ENCODE data around the gene NFATC1.

GRCh38 chr18:79451237-79452125, 55.8 kb downstream of the NFATC1 start:
- TF ChIP-seq CTCF (IDR thresholded peaks at IDR 0.05) (no peak), POLR2A (IDR thresholded peaks at IDR 0.05) (no peak), POLR2AphosphoS5 (IDR thresholded peaks at IDR 0.05) (no peak)
